HL-60/S4 (cell line): ENCODE results near the gene MYO7A.

Experiments
- in situ Hi-C: fragments of 300-500 bp; cut with MboI; formaldehyde crosslinking; loops from 2 replicates; pipeline ENCODE4 v1.14.3; 2022; ENCODE audit warnings: low sequenced_read_pairs

MYO7A gene

DNA sequence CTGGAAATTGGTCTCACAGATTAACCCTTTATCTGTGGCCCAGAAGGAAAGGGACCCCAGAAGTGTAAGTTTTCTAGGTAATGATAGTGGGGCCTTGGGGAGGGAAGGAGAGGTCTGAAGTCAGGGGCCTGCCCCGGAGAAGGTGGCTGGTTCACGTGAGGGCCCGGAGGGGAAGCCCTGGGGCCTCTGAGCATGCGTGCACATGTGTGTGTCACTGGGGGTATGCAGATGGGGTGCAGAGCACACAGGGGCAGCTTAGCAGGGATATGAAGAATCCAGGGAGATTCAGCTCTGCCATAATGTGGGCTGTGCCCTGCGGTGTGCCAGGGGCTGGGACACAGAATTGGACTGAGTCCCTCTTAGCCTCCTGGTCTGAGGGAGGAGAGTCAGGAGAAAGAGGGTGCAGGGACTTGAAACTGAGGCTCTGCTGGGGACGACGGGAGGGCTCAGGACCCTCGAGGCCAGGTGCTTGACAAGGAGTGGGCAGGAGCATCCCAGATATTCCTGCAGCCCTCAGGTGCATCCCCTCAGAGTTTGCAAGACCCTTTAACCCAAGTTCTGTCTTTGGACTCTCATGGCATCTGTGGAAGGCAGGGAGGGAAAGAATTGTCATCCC is 15.5 kb downstream of the MYO7A start:
- in situ Hi-C loops, result no loop called here

DNA sequence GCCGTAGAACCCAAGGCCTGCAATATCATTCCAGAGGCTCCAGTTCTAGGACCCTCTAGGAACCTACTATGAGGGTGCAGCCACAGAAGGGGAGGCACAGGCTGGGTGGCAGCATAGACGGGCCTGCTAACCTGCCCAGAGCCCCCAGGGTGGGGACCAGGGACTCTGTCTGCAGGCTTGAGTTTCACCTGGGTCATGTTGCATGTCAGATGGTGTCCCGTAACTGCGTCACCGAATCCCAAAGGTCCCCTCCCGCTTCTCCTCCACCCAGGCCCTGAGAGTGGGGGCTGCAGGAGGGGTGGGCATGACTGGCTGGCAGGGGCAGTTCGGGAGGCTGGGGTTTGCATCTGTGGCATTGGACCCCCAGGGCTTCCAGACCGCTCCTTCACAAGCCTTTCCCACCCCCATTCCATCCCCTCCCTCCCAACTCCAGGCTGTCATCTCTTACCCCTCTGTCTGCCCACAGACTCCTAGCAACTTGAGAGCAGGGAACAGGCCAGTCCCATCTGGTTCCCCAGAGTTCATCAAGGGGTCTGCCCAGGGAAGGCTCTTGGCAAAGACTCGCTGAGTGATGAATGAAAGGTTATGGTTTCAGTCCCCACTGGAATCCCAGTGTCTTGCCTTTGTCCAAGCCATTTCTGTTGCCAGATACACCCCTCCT is 16.3 kb downstream of the MYO7A start:
- in situ Hi-C loops, result no loop called here

DNA sequence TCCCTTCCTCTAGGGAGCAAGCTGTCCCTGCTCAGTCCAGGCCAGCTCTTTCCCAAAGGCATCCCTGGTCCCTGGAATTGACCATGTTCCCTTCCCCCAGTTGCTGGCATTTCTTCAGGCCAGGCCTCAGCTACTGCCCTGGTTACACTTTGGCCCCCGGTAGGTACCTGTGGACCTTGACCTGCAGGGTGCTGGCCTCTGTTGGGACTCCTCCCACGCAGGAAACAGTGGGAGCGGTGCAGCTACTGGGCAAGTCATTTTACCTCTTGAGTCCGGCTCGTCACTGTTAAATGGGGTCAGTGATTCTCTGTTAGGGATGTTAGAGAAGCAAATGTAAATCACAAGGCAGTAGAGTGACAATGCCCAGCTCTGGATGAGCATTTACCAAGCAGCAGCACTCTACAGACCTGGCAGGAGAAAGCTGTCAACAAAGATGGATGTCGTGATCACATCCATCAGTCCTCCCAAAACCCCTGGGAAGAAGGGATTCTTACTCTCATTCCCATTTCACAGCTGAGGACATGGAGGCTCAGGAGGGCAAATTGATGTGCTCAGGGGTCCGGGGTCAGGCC is 16.9 kb downstream of the MYO7A start:
- in situ Hi-C loops, result no loop called here

DNA sequence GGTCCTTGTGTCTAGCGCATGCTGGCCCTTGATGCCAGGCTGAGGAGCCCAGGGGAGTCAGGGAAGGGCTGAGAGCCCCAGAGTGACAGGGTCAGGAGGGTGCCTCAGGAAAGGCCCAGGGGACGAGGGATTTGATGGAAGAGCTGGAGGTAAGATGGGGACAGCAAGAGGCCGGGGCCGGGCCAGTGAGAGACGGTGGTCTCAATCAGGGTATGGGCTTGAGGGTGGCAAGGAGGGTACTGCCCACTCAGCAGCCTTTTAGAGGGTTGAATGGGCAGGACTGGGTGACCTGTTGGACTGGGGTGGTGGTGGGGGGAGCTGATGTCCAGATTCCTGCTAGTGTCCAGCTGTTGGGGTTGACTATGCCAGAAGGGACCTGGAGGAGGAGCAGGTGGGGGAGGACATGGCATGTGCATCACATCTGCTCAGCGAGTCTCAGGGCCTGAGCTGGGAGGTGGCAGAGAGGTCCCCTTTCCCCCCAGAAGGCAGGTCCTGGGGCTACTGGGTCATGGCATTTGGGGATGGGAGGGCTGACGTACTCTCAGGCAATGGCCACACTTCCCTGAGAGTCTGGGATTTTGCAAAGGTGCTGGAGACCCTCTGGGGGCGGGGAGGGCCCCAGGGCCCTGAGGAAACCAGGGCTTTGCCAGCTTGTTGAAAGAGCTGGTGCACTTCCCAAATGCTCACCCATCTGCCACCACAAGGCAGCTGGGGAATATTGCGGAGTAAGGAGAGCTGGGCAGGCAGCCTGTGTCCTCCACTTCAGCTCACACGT is 18.4 kb downstream of the MYO7A start:
- in situ Hi-C loops, result no loop called here

DNA sequence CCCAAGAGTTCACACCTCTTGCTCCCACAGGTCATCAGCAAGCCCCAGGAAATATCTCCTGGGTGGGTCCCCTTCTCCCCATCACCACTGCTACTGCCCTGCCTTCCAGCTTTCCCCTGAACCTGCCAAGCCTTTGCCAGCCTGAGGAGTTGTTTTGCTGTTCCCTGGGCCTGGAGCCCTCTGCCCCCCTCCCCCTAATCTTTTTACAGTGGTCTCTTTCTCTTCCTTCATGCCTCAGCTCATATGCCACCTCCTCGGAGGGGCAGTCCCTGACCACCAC is 18.9 kb downstream of the MYO7A start:
- in situ Hi-C loops, result no loop called here

DNA sequence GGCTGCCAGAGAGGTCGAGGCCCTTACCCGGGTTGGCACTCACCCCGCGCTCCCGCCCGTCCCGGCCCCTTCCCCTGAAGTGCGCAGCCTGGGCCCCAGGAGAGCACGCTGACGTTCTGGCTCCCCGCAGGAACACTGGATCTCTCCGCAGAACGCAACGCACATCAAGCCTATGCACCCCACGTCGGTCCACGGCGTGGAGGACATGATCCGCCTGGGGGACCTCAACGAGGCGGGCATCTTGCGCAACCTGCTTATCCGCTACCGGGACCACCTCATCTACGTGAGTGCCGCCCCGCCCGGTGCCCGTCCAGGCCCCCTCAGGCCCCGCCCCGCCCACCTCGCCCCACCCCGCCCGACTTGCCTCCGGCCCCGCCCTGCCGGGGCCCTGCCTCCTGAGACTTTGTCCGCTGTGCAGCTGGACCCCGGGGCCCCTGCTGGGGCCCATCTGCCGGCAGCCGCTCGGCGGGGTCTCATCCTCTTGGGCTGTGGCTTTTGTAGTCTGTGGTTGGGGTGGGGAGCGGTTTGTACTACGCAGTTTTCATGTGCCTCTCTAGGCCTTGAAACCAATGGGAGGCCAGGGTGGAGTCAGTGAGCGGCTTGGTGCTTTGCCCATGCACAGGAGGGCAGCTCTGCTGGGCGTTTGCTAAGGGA is 19.7 kb downstream of the MYO7A start:
- in situ Hi-C loops, result no loop called here

DNA sequence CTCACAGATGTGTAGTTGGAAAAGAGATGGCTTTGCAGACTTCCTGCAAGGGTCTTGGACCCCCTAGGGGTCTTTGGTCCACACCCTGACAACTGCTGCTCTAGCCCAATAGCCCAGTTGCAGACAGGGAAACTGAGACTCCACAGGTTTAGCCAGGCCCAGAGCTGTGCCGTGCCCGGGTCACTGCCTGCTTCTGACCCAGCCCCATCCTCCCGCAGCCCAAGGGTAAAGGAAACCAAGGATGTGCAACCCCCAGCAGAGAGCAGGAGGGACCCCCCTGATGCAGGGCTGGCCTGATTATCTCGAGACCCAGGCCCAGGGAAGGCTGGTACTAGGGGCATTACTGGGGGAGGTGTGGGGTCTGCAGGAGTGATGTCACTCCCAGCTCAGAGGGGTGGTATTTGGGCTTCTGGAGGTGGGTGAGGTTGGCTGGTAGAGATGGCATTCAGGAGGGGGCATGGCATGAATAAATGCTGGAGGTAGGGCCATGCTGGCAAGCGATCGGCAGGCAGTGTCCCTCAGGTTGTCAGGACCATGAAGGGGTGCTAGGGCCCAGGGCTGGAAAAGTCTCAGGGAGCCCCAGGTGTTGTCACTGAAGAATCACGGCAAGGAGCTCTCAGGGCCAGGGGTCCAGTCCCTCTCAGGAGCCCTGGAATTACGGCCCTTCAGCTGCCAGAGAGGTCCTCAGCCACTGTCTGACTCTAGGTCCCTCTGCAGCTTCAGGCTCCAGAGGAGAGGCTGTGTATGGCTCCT is 21.1 kb downstream of the MYO7A start:
- in situ Hi-C loops, result no loop called here

DNA sequence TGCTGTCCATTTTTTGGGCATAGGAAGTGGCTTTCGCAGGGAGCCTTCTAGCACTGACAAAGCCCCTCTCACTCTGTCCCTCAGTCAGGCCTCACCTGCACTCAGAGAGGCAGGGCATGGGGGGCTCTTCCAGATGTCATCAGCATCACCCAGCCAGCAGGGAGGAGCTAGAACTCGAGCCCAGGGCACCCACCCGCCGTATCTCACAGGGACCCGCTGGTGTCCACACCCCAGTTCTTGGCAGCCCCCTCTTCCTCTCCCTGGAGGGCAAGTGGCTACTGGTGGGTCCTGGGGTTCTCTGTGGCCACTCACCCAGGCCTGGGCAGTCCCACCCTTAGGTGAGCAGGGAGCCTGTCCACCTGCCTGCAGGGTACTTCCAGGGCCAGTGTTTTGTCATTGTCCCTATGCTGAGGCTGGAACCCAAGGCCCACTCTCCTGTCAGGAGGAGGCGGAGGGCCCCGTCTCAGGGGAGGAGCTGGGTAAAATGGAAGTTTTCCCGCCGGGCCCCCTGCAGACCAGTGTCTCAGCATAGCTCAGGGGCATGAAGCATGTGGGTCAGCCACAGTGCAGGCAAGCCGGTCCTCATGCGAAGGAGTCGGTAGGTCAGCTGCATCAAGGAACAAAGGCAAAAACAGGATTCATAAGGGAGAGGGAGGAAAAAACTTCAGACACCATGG is 21.8 kb downstream of the MYO7A start:
- in situ Hi-C loops, result no loop called here

DNA sequence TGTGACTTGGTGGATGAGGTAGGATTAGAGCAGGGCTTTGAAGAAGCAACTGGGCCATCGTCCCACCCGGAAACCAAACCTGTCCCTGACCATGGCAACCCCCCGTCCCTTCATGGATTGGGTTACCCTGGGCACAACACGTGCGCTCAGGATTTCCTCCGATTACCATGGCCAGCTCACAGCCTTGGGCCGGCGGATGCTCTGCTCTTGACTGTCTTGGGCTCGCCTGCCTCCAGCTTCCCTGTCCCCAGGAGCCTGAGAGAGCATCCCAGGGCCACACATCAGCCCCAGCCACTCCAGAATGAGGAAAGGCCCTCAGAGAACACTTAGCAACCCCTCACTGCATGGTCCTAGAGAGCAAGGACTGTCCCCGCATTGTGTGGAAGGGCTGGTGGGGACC is 22.8 kb downstream of the MYO7A start:
- in situ Hi-C loops, result no loop called here

DNA sequence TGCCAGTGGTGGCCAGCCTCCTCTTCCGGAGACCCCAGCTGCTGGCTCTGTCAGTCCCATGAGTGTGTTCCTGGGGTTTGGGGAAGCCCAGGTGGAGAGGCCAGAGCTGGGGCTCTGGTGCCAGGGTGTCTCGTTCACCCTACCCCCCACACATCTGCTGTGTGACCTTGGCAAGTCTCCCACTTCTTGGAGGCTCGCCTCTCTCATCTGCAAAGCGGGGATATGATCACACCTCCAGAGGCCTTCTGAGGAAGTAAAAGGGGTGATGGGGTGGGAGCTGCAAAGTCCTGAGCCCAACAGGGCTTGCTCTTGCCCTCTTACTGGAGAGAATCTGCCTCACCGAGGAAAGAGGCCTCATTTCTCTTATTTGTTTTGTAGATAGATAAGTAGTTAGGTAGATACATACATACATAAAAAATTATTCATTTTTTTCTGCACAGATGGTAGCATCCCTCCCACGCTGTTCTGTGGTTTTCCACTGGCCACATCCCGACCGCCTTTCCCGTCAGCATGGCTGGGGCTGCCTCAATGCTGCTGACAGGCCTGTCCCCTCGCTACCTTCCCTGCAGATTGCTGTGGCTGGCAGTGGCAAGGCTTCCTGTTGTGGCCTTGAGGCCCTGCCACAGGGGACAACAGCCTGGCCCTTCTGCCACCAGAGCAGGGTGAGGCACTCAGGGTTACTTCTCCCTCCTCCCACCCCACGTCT is 23.9 kb downstream of the MYO7A start:
- in situ Hi-C loops, result no loop called here

DNA sequence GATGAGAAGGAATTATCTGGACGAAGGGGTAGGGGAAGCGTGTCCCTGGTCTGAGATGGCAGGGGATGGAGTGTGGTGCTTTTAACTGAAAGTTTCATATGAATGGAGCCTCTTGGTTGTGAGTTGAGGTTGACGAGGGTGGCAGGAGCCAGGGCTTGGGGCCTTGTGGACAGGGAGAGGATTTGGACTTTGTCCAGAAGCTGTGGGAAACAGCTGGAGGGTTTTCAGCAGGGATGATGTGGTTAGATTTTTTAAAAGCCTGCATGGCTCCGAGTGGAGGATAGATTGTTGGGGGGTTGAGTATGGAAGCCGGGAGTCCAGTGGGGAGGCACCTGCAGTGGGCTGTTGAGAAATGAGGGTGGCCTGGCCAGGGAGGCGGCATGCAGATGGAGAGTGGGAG is 24.8 kb downstream of the MYO7A start:
- in situ Hi-C loops, result no loop called here

DNA sequence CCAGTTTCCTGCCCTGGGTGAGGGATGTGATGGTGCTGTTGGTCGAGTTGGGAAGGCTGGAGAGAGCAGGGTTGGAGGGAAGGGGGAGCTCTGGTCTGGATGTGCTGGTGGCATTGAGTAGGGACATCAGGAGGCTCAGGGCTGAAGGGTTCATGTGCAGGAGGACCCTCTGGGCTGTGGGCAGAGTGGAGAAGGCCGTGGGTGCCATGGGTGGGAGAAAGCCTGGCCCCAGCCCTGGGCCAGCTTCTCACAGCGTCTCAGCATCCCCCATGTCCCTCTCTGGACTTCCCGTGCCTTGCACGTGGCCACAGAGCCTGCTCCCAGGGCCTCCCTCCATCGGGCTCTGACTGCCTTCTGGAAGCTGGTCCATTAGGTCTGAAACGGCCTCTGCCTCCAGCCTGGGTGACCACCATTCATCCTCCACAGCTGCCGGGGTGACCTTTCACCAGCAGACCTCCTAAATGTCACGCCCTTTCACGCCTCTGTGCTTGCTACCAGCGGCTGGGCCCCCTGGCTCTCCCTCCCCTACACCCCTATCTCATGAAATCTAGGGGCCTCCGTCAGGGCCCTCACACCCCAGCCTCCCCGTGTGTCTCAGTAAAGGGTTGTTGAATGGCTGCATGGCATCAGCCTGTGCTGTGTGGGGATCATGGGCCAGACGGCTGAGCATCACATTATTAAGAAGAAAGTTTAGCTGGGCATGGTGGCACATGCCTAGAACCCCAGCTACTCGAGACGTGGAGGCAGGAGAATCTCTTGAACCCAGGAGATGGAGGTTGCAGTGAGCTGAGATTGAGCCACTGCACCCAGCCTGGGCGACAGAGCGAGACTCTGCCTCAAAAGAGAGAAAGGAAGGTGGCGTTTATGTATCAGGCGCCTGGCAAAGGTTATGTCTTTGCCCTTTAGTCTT is 25.5 kb downstream of the MYO7A start:
- in situ Hi-C loops, result no loop called here

DNA sequence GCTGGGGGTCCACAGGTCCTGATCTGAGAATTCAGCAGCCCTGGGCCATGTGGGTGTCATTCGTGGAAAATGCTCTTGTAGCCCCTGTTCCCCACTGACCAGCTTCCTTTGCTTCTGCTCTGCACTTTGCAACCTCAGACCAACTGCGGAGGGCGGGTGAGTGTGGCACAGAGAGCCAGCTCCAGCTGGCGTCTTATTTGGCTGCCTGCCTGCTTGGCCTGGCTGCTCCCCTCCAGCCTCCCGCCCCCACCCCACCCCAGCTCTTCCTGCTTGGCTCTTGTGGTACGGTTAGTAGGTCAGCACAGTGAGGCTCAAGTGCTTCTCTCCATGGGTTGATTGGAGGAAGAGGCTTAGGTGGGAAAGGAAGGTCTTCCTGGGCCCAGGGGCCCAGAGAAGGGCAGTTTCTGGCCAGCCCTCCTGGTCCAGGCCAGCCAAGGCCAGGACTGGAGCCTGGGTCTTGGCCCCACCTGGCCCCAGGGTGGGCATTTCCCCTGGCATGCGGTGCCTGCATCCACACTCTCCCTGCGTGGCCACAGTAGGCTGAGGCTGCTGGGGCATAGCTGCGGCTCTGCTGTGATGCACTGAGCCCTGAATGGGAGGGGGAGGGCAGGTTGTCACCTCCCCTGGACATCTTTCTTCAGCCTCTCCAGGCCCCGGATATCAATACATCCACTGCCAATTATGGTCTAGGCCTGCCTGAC is 26.5 kb downstream of the MYO7A start:
- in situ Hi-C loops, result no loop called here

DNA sequence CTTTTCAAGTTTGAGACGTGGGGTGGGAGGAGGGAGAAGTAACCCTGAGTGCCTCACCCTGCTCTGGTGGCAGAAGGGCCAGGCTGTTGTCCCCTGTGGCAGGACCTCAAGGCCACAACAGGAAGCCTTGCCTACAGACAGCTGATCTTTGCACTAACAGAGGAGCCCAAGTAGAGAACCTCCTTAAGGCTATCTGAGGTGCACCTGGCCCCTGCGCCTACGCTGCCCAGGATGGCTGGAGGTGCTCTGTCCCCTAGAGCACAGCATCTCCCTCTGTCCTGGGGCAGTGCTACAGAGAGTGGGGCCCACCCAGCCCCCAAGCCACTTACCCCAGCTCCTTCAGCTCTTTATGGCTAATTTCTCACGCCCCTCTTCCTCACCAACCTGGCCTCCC is 27.0 kb downstream of the MYO7A start:
- in situ Hi-C loops, result no loop called here

DNA sequence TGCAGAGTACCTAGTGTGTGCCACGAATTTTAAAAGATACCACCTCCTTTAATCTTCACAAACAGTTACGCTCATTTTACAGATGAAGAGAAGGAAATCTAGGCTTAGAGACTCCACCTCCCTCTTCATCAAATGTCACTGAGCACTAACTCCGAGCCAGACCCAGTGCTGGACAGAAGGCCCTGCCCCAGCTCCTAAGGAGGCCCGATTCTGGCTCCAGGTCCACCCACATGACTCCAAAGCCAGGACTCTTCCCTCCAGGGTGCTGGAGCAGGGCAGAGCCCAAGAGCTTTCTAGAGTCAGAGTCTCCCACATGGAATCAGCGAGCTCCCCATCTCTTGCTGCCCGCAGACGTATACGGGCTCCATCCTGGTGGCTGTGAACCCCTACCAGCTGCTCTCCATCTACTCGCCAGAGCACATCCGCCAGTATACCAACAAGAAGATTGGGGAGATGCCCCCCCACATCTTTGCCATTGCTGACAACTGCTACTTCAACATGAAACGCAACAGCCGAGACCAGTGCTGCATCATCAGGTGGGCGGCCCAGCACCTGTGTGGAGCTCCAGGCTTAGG is 27.6 kb downstream of the MYO7A start:
- in situ Hi-C loops, result no loop called here

DNA sequence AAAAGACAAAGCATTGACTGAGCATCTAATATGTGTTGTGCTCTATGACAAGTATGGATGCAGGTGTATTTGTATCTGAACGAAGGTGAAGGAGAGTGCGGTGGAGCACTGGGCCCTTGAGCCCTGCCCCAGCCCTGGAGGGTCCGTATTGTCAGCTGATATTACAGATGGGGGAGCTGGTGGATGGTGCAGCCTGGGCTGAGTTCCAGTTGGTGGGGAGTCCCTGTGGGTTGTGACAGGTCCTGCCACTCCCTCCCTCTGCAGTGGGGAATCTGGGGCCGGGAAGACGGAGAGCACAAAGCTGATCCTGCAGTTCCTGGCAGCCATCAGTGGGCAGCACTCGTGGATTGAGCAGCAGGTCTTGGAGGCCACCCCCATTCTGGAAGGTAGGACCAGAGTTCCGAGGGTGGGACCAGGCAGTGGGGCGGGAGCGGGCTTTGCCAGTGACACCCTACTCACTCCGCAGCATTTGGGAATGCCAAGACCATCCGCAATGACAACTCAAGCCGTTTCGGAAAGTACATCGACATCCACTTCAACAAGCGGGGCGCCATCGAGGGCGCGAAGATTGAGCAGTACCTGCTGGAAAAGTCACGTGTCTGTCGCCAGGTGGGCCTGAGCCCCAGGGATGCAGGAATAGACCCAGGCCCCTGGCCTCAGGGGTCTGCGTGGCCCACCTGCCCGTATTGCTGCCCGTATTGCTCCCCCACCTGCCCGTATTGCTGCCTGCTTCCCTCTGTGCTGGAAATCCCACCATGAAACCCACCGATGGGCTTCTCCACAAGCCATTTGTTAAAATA is 28.6 kb downstream of the MYO7A start:
- in situ Hi-C loops, result no loop called here
